Stimulated activated naive CD8-positive, alpha-beta T cell treated with anti-CD3 and anti-CD28 coated beads, Interleukin-15, amount 100 ng/mL, for 72 hours (primary cell): ENCODE results near the gene GAPVD1.

Experiments used
- ATAC-seq: fragments of 150-1000 bp; cut with Tn5 transposase; 2 replicates; pipeline ENCODE4 v1.10.0; 2021; ENCODE audit warnings: mild to moderate bottlenecking, moderate library complexity
- DNase-seq, 2 donors: peaks; one replicate each; pipeline ENCODE4 v3.0.0; 2021 to 2022
- H3K27ac Mint-ChIP-seq, 2 donors: one replicate each; pipeline ENCODE4 v1.8.0; 2022; ENCODE audit warnings: mild to moderate bottlenecking in 2 of 2, mixed read lengths in 2 of 2, moderate library complexity in 2 of 2
- H3K27me3 Mint-ChIP-seq: one replicate; pipeline ENCODE4 v1.8.0; 2022; ENCODE audit warnings: mixed read lengths
- H3K4me1 Mint-ChIP-seq: one replicate; pipeline ENCODE4 v1.8.0; 2022; ENCODE audit warnings: mild to moderate bottlenecking, mixed read lengths
- H3K4me3 Mint-ChIP-seq, 2 donors: one replicate each; pipeline ENCODE4 v1.8.0; 2022; ENCODE audit warnings: mild to moderate bottlenecking in 2 of 2, mixed read lengths in 2 of 2, moderate library complexity in 1 of 2
- H3K9me3 Mint-ChIP-seq, 2 donors: one replicate each; pipeline ENCODE4 v1.8.0; 2022; ENCODE audit warnings: mixed read lengths in 2 of 2

The GAPVD1 gene

GRCh38 chr9:125321496-125321895, 59.9 kb downstream of the GAPVD1 start:
- DNase-seq = no peak
- ATAC-seq = no peak

GRCh38 chr9:125323615-125324014, 62.0 kb downstream of the GAPVD1 start:
- Mint-ChIP-seq H3K27ac (no peak overlapping the region), H3K4me3 (no peak overlapping the region), H3K4me1 (no peaks in the 10 kb centered on the region), H3K9me3 (no peaks in the 10 kb centered on the region), H3K27me3 (no peaks in the 10 kb centered on the region)
- ATAC-seq (no peak), DNase-seq (no peak)

More at GRCh38 chr9:125321496-125321895, 59.9 kb downstream of the GAPVD1 start:
- Mint-ChIP-seq H3K4me1 (no peaks in the 10 kb centered on the region), H3K27ac (no peak overlapping the region), H3K9me3 (no peaks in the 10 kb centered on the region), H3K4me3 (no peak overlapping the region), H3K27me3 (no peaks in the 10 kb centered on the region)

- no peaks in the 10 kb centered on the region for H3K27me3 Mint-ChIP-seq
- H3K9me3 Mint-ChIP-seq = no peaks in the 10 kb centered on the region
- H3K4me3 Mint-ChIP-seq = no peak overlapping the region
- no peak for ATAC-seq
- no peaks in the 10 kb centered on the region for H3K4me1 Mint-ChIP-seq
- no peak for DNase-seq
- no peak overlapping the region for H3K27ac Mint-ChIP-seq
These were observed 64.2 kb downstream of the GAPVD1 start for GRCh38 chr9:125325826-125326225.

- DNase-seq = no peak
- Mint-ChIP-seq H3K4me1 (peaks cover 18% of the 10 kb centered on the region), H3K4me3 (no peak overlapping the region), H3K27me3 (no peaks in the 10 kb centered on the region), H3K9me3 (no peaks in the 10 kb centered on the region), H3K27ac (no peak overlapping the region)
- no peak for ATAC-seq
These were observed 68.4 kb downstream of the GAPVD1 start for GRCh38 chr9:125329978-125330377.

- no peak for ATAC-seq
- H3K4me1 Mint-ChIP-seq = peaks cover 18% of the 10 kb centered on the region
- H3K4me3 Mint-ChIP-seq = no peak overlapping the region
- H3K27me3 Mint-ChIP-seq = no peaks in the 10 kb centered on the region
- no peak for DNase-seq
- H3K9me3 Mint-ChIP-seq = no peaks in the 10 kb centered on the region
- H3K27ac Mint-ChIP-seq = no peak overlapping the region
These were observed 69.0 kb downstream of the GAPVD1 start for GRCh38 chr9:125330587-125330986.

GRCh38 chr9:125332527-125332926, 70.9 kb downstream of the GAPVD1 start:
- Mint-ChIP-seq H3K27ac (peak overlapping the region in 1 of 2 donors; percentile 85), H3K27me3 (no peaks in the 10 kb centered on the region), H3K9me3 (no peaks in the 10 kb centered on the region), H3K4me3 (peak overlapping the region; percentile 1 to 35), H3K4me1 (peaks cover 18% of the 10 kb centered on the region)
- DNase-seq (peak; percentile 44 to 67), ATAC-seq (peak; percentile 100)

GRCh38 chr9:125337236-125337635, 75.6 kb downstream of the GAPVD1 start:
- ATAC-seq (no peak), DNase-seq (no peak)
- H3K9me3 Mint-ChIP-seq = no peaks in the 10 kb centered on the region
- peaks cover 10% of the 10 kb centered on the region for H3K4me1 Mint-ChIP-seq
- H3K27ac Mint-ChIP-seq = no peak overlapping the region
- H3K27me3 Mint-ChIP-seq = no peaks in the 10 kb centered on the region
- no peak overlapping the region for H3K4me3 Mint-ChIP-seq

- H3K9me3 Mint-ChIP-seq = no peaks in the 10 kb centered on the region
- no peak overlapping the region for H3K4me3 Mint-ChIP-seq
- DNase-seq = no peak
- no peak for ATAC-seq
- no peaks in the 10 kb centered on the region for H3K27me3 Mint-ChIP-seq
- no peak overlapping the region for H3K27ac Mint-ChIP-seq
- no peaks in the 10 kb centered on the region for H3K4me1 Mint-ChIP-seq
These were observed 77.3 kb downstream of the GAPVD1 start for GRCh38 chr9:125338929-125339328.

- no peaks in the 10 kb centered on the region for H3K27me3 Mint-ChIP-seq
- no peaks in the 10 kb centered on the region for H3K4me1 Mint-ChIP-seq
- H3K9me3 Mint-ChIP-seq = no peaks in the 10 kb centered on the region
- no peak overlapping the region for H3K27ac Mint-ChIP-seq
- H3K4me3 Mint-ChIP-seq = no peak overlapping the region
- ATAC-seq (no peak), DNase-seq (no peak)
These were observed 79.9 kb downstream of the GAPVD1 start for GRCh38 chr9:125341566-125341965.

GRCh38 chr9:125343518-125344275, 82.1 kb downstream of the GAPVD1 start:
- Mint-ChIP-seq H3K9me3 (no peaks in the 10 kb centered on the region), H3K4me3 (no peak overlapping the region), H3K4me1 (no peaks in the 10 kb centered on the region), H3K27me3 (no peaks in the 10 kb centered on the region), H3K27ac (no peak overlapping the region)
- ATAC-seq (no peak), DNase-seq (no peak)

- no peak for DNase-seq
- H3K4me1 Mint-ChIP-seq = no peaks in the 10 kb centered on the region
- no peaks in the 10 kb centered on the region for H3K27me3 Mint-ChIP-seq
- H3K4me3 Mint-ChIP-seq = no peak overlapping the region
- no peak for ATAC-seq
- no peaks in the 10 kb centered on the region for H3K9me3 Mint-ChIP-seq
- no peak overlapping the region for H3K27ac Mint-ChIP-seq
These were observed 84.6 kb downstream of the GAPVD1 start for GRCh38 chr9:125346080-125346732.

GRCh38 chr9:125355601-125356000, 94.0 kb downstream of the GAPVD1 start:
- Mint-ChIP-seq H3K27ac (no peak overlapping the region), H3K27me3 (no peaks in the 10 kb centered on the region), H3K4me3 (no peak overlapping the region), H3K4me1 (peaks cover 8% of the 10 kb centered on the region), H3K9me3 (no peaks in the 10 kb centered on the region)
- ATAC-seq (no peak), DNase-seq (no peak)

GRCh38 chr9:125356032-125356431, 94.4 kb downstream of the GAPVD1 start:
- no peaks in the 10 kb centered on the region for H3K27me3 Mint-ChIP-seq
- peaks cover 13% of the 10 kb centered on the region for H3K4me1 Mint-ChIP-seq

GRCh38 chr9:125359011-125359410, 97.4 kb downstream of the GAPVD1 start:
- peak overlapping the region in 1 of 2 donors; percentile 22 for H3K27ac Mint-ChIP-seq
- DNase-seq = no peak

More at GRCh38 chr9:125356032-125356431, 94.4 kb downstream of the GAPVD1 start:
- DNase-seq (no peak), ATAC-seq (no peak)
- Mint-ChIP-seq H3K27ac (no peak overlapping the region), H3K9me3 (no peaks in the 10 kb centered on the region), H3K4me3 (no peak overlapping the region)

GRCh38 chr9:125360601-125361000, 99.0 kb downstream of the GAPVD1 start:
- H3K27ac Mint-ChIP-seq = peak overlapping the region in 1 of 2 donors; percentile 19
- H3K9me3 Mint-ChIP-seq = no peaks in the 10 kb centered on the region
- no peaks in the 10 kb centered on the region for H3K27me3 Mint-ChIP-seq
- ATAC-seq (peak; percentile 49), DNase-seq (no peak)
- H3K4me1 Mint-ChIP-seq = peaks cover 18% of the 10 kb centered on the region
- H3K4me3 Mint-ChIP-seq = no peak overlapping the region

More at GRCh38 chr9:125359011-125359410, 97.4 kb downstream of the GAPVD1 start:
- Mint-ChIP-seq H3K4me3 (no peak overlapping the region), H3K27me3 (no peaks in the 10 kb centered on the region), H3K9me3 (no peaks in the 10 kb centered on the region), H3K4me1 (peaks cover 18% of the 10 kb centered on the region)
- no peak for ATAC-seq

- no peak for DNase-seq
- ATAC-seq = peak; percentile 43
- H3K27ac Mint-ChIP-seq = peak overlapping the region in 1 of 2 donors; percentile 74
- no peaks in the 10 kb centered on the region for H3K9me3 Mint-ChIP-seq
- peaks cover 18% of the 10 kb centered on the region for H3K4me1 Mint-ChIP-seq
- no peak overlapping the region for H3K4me3 Mint-ChIP-seq
- no peaks in the 10 kb centered on the region for H3K27me3 Mint-ChIP-seq
These were observed 100.4 kb downstream of the GAPVD1 start for GRCh38 chr9:125361837-125362531.
